Motor neuron (in vitro differentiated cells): ENCODE data around the gene GET4. TPM values are rescaled to one million over a fixed set of nuclear protein-coding genes. Genes with fewer than 3 reads are reported as not detected.

ENCODE experiments used
- ATAC-seq, 8 experiments: fragments of 200-7000 bp; cut with Tn5 transposase; replicated peaks in 6 of 8; 2 replicates each; pipeline ENCODE4 v1.8.0; 2021; ENCODE audit warnings: mild to moderate bottlenecking in 8 of 8, moderate library complexity in 8 of 8
- H3K27ac ChIP-seq, 2 donors: fragments of 250-450 bp; sonication (Bioruptor Pico); 2 replicates each; pipeline ENCODE4 v1.9.0; 2021; ENCODE audit warnings: antibody characterized with exemption in 2 of 2, mild to moderate bottlenecking in 2 of 2, moderate library complexity in 1 of 2
- H3K4me1 ChIP-seq, 2 donors: fragments of 250-450 bp; sonication (Bioruptor Pico); replicated peaks in 1 of 2; 2 replicates each; pipeline ENCODE4 v1.6.1; 2021; ENCODE audit warnings: antibody characterized with exemption in 2 of 2, mild to moderate bottlenecking in 2 of 2, moderate library complexity in 1 of 2
- H3K4me3 ChIP-seq, 5 donors: fragments of 250-450 bp; sonication (Bioruptor Pico); 2 replicates each; pipeline ENCODE4 v1.9.0; 2021; ENCODE audit warnings: antibody characterized with exemption in 5 of 5, mild to moderate bottlenecking in 5 of 5, moderate library complexity in 4 of 5
- WGBS, 10 experiments: fragments of 450-650 bp; shearing (Covaris generic); methylation state at CpG; one replicate each; pipeline ENCODE4 v1.0.0; 2022; 5-methylcytosine and 5-hydroxymethylcytosine counted together
- in situ Hi-C, 9 experiments: fragments of 400-800 bp; cut with MboI; loops; one replicate each; pipeline ENCODE4 v1.15.0; 2021; ENCODE audit warnings: low sequenced_read_pairs in 9 of 9, low pct_unique_long_range_greater_than_20kb in 2 of 9; ENCODE audit not compliant: unreplicated experiment in 9 of 9
- total RNA-seq, 8 experiments: library from RNA; unstranded; fragments of 300-600 nt; gene quantifications; 2 replicates each; pipeline versions ENCODE4 v1.2.3 to v1.2.4, GENCODE V29; 2022

Gene GET4
- total RNA-seq, result 10 to 100 TPM; 12.6 to 42.8 (median 27.5) TPM

DNA sequence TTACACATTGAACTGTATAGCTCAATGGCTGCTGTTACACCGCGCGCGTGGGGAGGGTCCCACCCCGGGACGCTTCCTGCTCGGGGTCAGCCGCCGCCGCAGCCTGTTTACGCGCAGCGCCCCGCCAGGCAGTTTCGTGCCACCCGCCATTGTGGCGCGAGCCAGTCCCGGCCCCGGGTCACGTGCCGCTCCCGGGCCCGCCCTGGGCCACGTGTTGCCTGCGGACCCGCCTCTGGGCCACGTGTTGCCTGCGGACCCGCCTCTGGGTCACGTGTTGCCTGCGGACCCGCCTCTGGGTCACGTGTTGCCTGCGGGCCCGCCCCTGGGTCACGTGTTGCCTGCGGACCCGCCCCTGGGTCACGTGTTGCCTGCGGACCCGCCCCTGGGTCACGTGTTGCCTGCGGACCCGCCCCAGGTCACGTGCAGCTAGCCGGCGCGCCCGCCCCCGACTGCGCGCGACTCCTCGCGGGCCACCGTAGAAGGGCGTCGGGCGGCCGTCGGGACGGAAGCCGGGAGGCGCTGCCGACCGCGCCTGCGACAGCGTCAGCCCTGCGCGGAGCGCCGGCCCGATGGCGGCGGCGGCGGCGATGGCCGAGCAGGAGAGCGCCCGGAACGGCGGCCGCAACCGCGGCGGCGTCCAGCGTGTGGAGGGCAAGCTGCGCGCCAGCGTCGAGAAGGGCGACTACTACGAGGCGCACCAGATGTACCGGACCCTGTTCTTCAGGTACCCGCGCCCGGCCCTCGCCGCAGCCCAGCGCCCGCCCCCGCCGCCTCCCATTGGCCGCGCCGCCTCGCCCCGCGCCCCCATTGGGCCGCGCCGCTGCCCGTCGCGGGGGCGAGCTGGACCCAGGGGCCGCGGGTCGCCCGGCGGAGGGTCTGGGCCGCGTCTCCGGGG is at the start of gene GET4:
TSS of gene GET4 (plus strand) at position 478 of the 895 bp plus-strand sequence. CDS start at position 570, 92 bp downstream.
- in situ Hi-C loops, result no loop called here
- peak within 1 kb of the TSS; percentile 78 to 95 (median 87) for H3K4me3 ChIP-seq
- ATAC-seq, result peak; percentile 77 to 87 (median 81)
- WGBS, 10 experiments, result 0 to 20% (median 0%) methylated on average over 1 to 8 of the region's 129 CpGs; no CpG with 5 or more reads in 5 of the 10 experiments
- peak within 1 kb of the TSS; percentile 95 to 97 for H3K27ac ChIP-seq
- peaks cover 25 to 34% of the 10 kb centered on the region in 2 donors for H3K4me1 ChIP-seq

DNA sequence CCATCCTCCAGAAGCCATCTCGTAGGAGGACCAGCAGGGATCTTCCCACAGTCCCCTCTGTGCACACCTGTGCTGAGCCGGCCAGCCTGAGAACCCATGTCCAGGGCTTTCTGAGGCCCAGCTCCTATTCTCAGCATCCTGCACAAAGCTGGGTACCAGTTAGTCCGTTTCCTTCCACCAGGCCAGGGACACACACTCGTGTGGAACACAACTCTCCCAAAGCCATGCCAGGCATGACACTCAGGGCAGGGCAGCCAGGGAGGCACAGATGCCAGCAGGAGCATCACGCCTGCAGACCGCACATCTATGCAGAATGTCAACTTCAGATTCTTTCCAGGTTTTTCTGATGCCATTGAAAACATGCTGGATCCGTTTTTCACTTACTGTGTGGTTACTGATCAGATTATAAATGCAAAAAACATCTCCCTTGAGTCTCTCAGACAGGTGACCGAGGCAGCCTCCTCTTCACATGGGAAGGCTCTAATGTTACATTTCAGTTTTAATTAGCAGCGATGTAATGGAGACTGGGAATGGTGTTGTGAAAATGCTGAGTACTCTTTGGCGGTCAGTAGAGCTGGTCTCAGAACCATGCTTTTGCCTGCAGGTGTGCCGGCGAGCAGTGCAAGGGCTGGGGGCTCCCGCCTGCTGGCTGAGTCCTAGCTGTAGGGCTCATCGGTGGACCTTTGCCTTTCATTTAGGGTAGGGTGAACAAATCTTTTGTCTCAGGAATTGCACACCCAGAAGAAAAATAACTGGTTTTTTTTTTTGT is 47.4 kb upstream of the GET4 start:
- no peak for ATAC-seq
- H3K4me3 ChIP-seq, result no peak overlapping the region
- WGBS, 10 experiments, result 70 to 100% (median 91%) methylated on average over 1 to 12 of the region's 14 CpGs; no CpG with 5 or more reads in 3 of the 10 experiments
- H3K27ac ChIP-seq, result no peak overlapping the region
- peaks cover 17 to 40% of the 10 kb centered on the region in 2 donors for H3K4me1 ChIP-seq
- in situ Hi-C loops, result no loop called here

DNA sequence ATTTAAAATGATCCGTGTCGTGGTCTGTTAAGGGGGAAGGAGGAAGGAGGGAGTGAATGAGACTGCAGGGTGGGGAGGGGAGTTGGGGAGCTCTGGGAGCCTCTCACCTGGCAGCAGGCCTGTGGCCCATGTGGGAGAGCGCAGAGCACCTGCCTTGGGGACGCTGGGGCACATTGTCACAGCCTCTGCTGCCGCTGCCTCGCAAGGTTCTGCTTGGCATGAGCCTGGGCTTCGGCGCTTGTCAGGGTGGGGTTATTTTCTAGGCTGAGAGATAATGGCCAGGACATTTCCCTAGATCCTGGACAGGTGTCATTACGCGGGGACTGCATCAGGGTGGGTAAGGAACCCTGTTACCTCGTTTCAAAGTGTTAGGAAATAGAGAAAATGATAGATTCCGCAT is 46.3 kb upstream of the GET4 start:
- WGBS, 10 experiments, result 75 to 100% (median 100%) methylated on average over 1 to 9 of the region's 12 CpGs; no CpG with 5 or more reads in 3 of the 10 experiments
- H3K27ac ChIP-seq, result no peak overlapping the region
- in situ Hi-C loops, result no loop called here
- peaks cover 20 to 46% of the 10 kb centered on the region in 2 donors for H3K4me1 ChIP-seq
- ATAC-seq, result no peak
- no peak overlapping the region for H3K4me3 ChIP-seq

DNA sequence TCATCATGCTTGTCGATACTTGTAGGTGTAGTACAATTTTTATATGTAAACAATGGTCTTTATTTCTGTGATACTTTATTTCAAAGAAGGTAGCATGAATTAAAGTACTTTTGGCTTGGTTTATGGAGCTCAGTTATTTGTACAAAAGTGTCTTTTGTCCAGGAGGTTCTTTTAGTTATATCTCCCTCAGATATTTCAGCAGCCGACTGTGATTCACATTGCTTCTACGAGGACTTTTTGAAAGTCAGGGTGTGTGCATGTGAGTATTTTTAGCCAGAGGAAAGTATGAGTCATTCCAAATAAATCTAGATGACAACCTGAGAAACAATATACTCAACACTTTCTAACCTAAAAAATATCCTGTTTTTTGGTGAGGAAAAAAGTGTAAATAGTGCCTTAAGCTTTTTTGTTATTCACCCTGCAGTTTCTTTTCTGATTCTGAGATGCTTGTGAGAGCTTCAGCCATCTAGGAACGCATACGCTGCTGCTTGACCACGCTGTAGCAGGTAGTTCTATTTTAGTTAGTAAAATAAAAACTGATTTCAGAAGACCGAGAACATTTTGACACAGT is 44.7 kb upstream of the GET4 start:
- Histone ChIP-seq H3K27ac (peak overlapping the region; percentile 27 to 30), H3K4me3 (peak overlapping the region in 1 of 5 donors; percentile 2), H3K4me1 (peaks cover 26 to 45% of the 10 kb centered on the region in 2 donors)
- peak; percentile 54 to 74 (median 64) for ATAC-seq
- WGBS, 10 experiments, result 5 to 76% (median 37%) methylated on average over 2 to 7 of the region's 7 CpGs
- in situ Hi-C loops, result no loop called here

DNA sequence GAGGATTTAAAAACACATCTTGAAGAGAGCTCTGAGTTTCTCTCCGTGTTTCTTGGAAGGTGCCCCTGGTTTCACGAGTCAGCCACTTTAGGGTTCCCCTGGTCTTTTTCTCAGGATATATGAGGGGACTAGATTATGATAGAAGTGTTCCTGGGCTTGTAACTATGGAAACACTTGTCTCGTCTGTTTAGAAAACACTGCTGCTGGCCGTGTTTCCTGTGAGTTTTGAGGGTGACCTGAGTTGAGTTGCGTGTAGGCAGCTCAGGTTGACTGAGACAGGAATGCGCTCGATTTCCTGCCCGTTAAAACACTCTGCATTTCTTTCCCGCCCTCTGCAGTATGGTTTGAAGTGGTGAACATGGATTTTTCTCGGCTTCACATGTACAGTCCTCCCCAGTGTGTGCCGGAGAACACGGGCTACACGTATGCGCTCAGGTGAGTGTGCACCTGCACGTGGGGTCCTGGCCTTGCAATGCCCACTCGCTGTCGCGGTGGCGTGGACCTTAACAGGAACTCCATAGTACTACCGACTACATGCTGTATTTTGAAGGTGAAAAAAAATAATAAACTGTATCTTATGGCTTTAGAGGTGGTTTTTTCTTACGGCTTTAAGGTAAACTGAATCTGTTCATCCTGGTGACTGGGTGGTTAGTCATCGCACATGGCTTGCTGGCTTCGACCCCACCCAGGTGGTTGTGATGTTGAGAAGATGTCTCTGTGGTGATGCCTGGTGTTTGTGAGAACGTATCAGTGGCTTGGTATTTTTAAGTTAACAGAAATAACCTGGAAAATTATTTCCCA is 44.0 kb upstream of the GET4 start, which contains the start of gene SUN1:
TSS of gene SUN1 (plus strand) at position 310 of the 801 bp plus-strand sequence. CDS start at position 359, 49 bp downstream.
- peak within 1 kb of the TSS; percentile 27 to 30 for H3K27ac ChIP-seq
- in situ Hi-C loops, result no loop called here

GRCh38 chr7:832968-833424 is 43.4 kb upstream of the GET4 start:
- 71 to 100% (median 91%) methylated on average over 2 to 15 of the region's 15 CpGs; no CpG with 5 or more reads in 1 of the 10 experiments for WGBS, 10 experiments
- peak in 1 of 8 experiments; percentile 1 for ATAC-seq
- H3K4me1 ChIP-seq, result peaks cover 26 to 43% of the 10 kb centered on the region in 2 donors
- no peak overlapping the region for H3K4me3 ChIP-seq
- in situ Hi-C loops, result no loop called here
- H3K27ac ChIP-seq, result no peak overlapping the region

More for the DNA sequence above, 44.0 kb upstream of the GET4 start, which contains the start of gene SUN1:
- peak; percentile 25 to 46 (median 36) for ATAC-seq
- 30 to 96% (median 69%) methylated on average over 2 to 23 of the region's 24 CpGs; no CpG with 5 or more reads in 1 of the 10 experiments for WGBS, 10 experiments
- Histone ChIP-seq H3K4me3 (peak within 1 kb of the TSS in 1 of 5 donors; percentile 2), H3K4me1 (peaks cover 26 to 43% of the 10 kb centered on the region in 2 donors)

DNA sequence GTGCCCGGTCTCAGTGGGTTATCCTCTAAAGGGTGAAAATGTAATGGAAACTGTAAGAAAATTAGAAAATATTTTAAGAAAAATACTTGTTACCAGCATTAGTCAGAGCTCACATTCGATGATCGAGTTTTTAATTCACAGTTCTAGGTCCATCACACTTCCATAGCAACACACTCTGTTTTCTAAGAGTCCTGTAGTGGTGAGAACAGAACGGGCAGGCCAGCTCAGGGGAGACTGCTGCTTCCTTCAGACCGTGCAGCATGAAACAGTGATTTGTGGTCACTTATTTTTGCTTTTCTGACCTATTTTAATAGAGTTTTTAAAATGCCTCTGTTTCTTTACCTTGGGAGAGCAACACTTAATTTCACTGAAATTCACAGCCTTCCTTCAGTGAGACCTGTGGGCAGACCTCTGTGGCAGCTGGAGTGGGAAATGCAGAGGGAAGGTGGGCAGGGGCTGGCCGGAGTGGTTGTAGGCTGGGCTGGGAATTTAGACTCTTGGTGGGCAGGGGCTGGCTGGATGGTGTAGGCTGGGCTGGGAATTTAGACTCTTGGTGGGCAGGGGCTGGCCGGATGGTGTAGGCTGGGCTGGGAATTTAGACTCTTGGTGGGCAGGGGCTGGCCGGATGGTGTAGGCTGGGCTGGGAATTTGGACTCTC is 42.6 kb upstream of the GET4 start:
- ATAC-seq, result no peak
- Histone ChIP-seq H3K4me1 (peaks cover 26 to 43% of the 10 kb centered on the region in 2 donors), H3K4me3 (no peak overlapping the region), H3K27ac (no peak overlapping the region)
- 48 to 100% (median 93%) methylated on average over 1 to 5 of the region's 8 CpGs; no CpG with 5 or more reads in 2 of the 10 experiments for WGBS, 10 experiments
- in situ Hi-C loops, result no loop called here

- ATAC-seq, result no peak
- H3K4me1 ChIP-seq, result peaks cover 26 to 43% of the 10 kb centered on the region in 2 donors
- H3K4me3 ChIP-seq, result no peak overlapping the region
- no peak overlapping the region for H3K27ac ChIP-seq
- in situ Hi-C loops, result no loop called here
- 80 to 100% (median 92%) methylated on average over 1 to 6 of the region's 12 CpGs; no CpG with 5 or more reads in 4 of the 10 experiments for WGBS, 10 experiments
Observed at GRCh38 chr7:834277-834676, 42.1 kb upstream of the GET4 start.

DNA sequence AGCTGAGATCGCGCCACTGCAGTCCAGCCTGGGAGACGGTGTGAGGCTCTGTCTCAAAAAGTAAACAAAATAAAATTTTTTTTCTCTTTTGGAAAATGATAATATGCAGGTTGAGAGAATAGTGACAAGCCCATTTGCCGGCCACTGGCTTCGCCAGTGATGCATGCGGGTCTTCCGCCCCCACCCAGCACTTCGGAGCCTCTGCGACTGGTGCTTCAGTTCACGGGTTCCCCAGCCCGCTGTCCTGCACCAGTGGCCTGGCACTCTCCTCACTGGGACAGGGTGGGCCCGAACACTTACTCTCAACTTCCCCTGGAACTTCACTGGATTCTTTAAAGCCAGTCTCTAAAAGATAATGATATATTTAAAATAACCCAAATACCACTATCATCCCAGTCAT is 41.3 kb upstream of the GET4 start:
- 66 to 100% (median 91%) methylated on average over 1 to 12 of the region's 12 CpGs; no CpG with 5 or more reads in 4 of the 10 experiments for WGBS, 10 experiments

DNA sequence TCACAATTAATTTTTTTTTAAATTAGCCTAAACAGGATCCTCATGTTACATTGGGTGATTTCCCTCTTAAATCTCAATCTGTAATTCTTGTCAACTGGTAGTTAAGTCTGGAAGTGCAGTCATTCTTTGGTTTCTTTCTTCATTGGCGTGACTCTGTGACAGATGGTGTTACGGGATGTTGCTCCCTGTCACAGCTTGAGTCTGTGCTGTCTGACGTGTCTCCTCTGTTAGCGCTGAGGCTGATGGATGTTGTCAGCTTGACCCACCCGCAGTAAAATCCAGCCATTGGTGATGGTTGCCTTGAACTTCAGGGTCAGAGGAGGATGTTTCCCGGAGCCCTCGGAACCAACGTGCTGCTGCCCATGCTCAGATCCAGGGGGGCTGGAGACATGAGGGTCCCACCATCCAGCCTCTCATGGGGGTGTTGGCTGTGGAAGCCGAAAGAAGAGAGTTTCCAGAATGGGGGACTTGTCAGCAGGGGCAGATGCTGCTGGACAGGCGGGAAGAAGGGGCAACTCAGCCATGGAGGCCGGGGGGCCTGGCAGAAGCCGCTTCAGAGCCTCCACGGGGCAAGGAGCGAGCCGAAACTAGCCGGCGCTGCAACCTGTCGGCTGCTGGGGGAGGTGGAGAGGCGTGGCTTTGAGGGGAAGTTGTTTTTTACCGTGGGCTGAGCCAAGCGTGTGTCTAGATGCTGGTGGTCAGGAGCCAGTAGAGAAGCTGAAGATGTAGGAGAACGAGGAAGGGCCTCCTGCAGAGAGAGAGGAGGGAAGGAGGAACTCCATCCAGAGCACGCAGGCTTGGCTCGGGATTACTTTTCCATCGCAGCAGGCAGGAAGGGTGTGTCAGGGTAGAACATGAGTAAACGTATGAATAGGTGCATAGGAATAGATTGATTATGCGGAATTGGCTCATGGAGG is 40.6 kb upstream of the GET4 start:
- peak; percentile 50 to 83 (median 74) for ATAC-seq
- in situ Hi-C loops, result no loop called here
- 21 to 94% (median 60%) methylated on average over 1 to 15 of the region's 27 CpGs; no CpG with 5 or more reads in 1 of the 10 experiments for WGBS, 10 experiments
- H3K27ac ChIP-seq, result peak overlapping the region; percentile 62 to 83
- no peak overlapping the region for H3K4me3 ChIP-seq
- H3K4me1 ChIP-seq, result peaks cover 26 to 40% of the 10 kb centered on the region in 2 donors

More for the DNA sequence above, 41.3 kb upstream of the GET4 start:
- no peak for ATAC-seq
- Histone ChIP-seq H3K4me3 (no peak overlapping the region), H3K27ac (no peak overlapping the region), H3K4me1 (peaks cover 26 to 43% of the 10 kb centered on the region in 2 donors)
- in situ Hi-C loops, result no loop called here
